SU-DHL-6 (cell line): ENCODE data around the gene ZRANB3.
"Not testable (repeated sequence)": the region's sequence is repeated elsewhere in the genome, so short reads cannot be mapped to it uniquely, and the experiment has no call there.

Experiments
- CTCF ChIP-seq: fragments of 200-600 bp; sonication (generic); IDR thresholded peaks from one replicate; pipeline ENCODE4 v1.5.1; 2017; ENCODE audit warnings: antibody characterized with exemption, mild to moderate bottlenecking, low read length, moderate library complexity; ENCODE audit not compliant: insufficient read depth, poor library complexity, severe bottlenecking
- EZH2phosphoT487 ChIP-seq: fragments of 200-600 bp; sonication (generic), shearing (Covaris generic); conservative IDR thresholded peaks from 2 replicates; pipeline ENCODE4 v1.6.1; 2018; ENCODE audit warnings: mild to moderate bottlenecking, antibody characterized with exemption, low read length, moderate library complexity, mixed read lengths

DNA sequence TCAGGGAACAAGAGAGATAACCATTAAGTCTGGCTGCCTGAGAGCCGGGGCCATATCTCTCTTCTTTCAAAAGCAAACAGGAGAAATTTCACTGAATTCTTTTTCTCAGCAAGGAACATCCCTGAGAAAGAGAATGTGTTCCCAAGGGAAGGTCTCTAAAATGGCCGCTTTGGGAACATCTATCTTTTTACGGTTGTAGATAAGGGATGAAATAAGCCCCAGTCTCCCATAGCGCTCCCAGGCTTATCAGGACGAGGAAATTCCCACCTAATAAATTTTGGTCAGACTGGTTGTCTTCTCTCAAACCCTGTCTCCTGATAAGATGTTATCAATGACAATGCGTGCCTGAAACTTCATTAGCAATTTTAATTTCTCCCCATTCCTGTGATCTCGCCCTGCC is 32.4 kb downstream of the ZRANB3 start:
- TF ChIP-seq CTCF, EZH2phosphoT487: not testable (repeated sequence)
